IPS DF 4.7 (cell line): Measurements from ENCODE around the gene TNRC6C.
"Not testable (repeated sequence)": the region's sequence is repeated elsewhere in the genome, so short reads cannot be mapped to it uniquely, and the experiment has no call there.

Experiments used
- DNase-seq: peaks from one replicate; pipeline ENCODE4 v3.0.0-alpha.2; 2013; ENCODE audit warnings: low spot score; ENCODE audit errors: extremely low read depth

Gene TNRC6C

GRCh38 chr17:77929871-77930436, 28.5 kb upstream of the TNRC6C start:
- DNase-seq, result no peak

- no peak for DNase-seq
Measured at GRCh38 chr17:77930780-77931768, 27.4 kb upstream of the TNRC6C start.

- no peak for DNase-seq
Measured at GRCh38 chr17:77933777-77934398, 24.6 kb upstream of the TNRC6C start.

- DNase-seq, result no peak
Measured at GRCh38 chr17:77935121-77935571, 23.4 kb upstream of the TNRC6C start.

- DNase-seq, result not testable (repeated sequence)
Measured at GRCh38 chr17:77935744-77936143, 22.8 kb upstream of the TNRC6C start.

GRCh38 chr17:77936881-77937280, 21.6 kb upstream of the TNRC6C start:
- DNase-seq, result no peak

GRCh38 chr17:77941004-77941403, 17.5 kb upstream of the TNRC6C start:
- no peak for DNase-seq

- DNase-seq, result no peak
Measured at GRCh38 chr17:77942112-77942988, 16.2 kb upstream of the TNRC6C start.

GRCh38 chr17:77943971-77944370, 14.5 kb upstream of the TNRC6C start:
- DNase-seq, result no peak

- DNase-seq, result no peak
Measured at GRCh38 chr17:77944390-77945222, 13.9 kb upstream of the TNRC6C start.

- DNase-seq, result no peak
Measured at GRCh38 chr17:77946900-77947645, 11.4 kb upstream of the TNRC6C start.

GRCh38 chr17:77948690-77949114, 9.8 kb upstream of the TNRC6C start:
- no peak for DNase-seq

GRCh38 chr17:77951123-77951522, 7.4 kb upstream of the TNRC6C start:
- no peak for DNase-seq

GRCh38 chr17:77952368-77952767, 6.1 kb upstream of the TNRC6C start:
- DNase-seq, result no peak

- DNase-seq, result no peak
Measured at GRCh38 chr17:77957235-77957856, 1.2 kb upstream of the TNRC6C start.

- no peak for DNase-seq
Measured at GRCh38 chr17:77958716-77959125, 218 bp downstream of the TNRC6C start.

- no peak for DNase-seq
Measured at GRCh38 chr17:77959126-77959925, 823 bp downstream of the TNRC6C start.

- DNase-seq, result no peak
Measured at GRCh38 chr17:77959926-77960521, 1.5 kb downstream of the TNRC6C start.
